ENCODE measurements around the gene WDR43. TPM values are rescaled to one million over a fixed set of nuclear protein-coding genes. Genes with fewer than 3 reads are reported as not detected.

WDR43 gene
- total RNA-seq, 1 experiment from 2014 or later: 134 TPM

DNA sequence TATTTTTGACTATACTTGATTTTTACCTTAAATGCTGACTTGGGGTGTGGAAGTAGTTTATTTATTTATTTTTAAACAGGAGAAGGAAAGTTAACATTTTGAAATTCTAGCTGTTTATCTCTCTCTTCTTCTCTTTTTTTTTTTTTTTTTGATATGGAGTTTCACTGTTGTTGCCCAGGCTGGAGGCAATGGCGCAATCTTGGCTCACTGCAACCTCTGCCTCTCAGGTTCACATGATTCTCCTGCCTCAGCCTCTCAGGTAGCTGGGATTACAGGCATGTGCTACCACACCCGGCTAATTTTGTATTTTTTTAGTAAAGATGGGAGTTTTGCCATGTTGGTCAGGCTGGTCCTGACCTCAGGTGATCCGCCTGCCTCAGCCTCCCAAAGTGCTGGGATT, 11.1 kb downstream of the WDR43 start:
- Histone ChIP-seq H3K4me3 (ENCODE audit: low read length) (no peak overlapping the region), H3K9me2 (replicated peaks; ENCODE audit: low read length) (no peaks in the 10 kb centered on the region), H3F3A (ENCODE audit: low read length, unreplicated experiment) (peaks cover 14% of the 10 kb centered on the region), H3K79me2 (ENCODE audit: low read length) (peaks cover 97% of the 10 kb centered on the region), H4K20me1 (ENCODE audit: low read length) (peaks cover 85% of the 10 kb centered on the region), H3K9me3 (ENCODE audit: low read length) (no peaks in the 10 kb centered on the region), H3K27me3 (ENCODE audit: low read length) (no peaks in the 10 kb centered on the region), H3K27ac (ENCODE audit: low read length) (no peak overlapping the region), H2AFZ (ENCODE audit: low read length) (no peak overlapping the region), H3K36me3 (ENCODE audit: low read depth, low read length) (peaks cover 79% of the 10 kb centered on the region), H3K4me1 (ENCODE audit: insufficient read depth, low read length) (peaks cover 25% of the 10 kb centered on the region), H3K9ac (ENCODE audit: low read length) (no peak overlapping the region), H3K4me2 (ENCODE audit: low read length) (no peak overlapping the region)
- ChIA-PET CTCF (no interaction called here), POLR2A (ENCODE audit: unreplicated experiment) (no interaction called here)
- intact Hi-C loops (cut with micrococcal nuclease): loop anchor here (2.0 kb wide), 1 partner anchor 85 kb away; no protein-coding TSS in a partner anchor
- no peak for DNase-seq
- no peak for ATAC-seq
- TF ChIP-seq EZH2 (IDR thresholded peaks at IDR 0.05; ENCODE audit: low read length, unreplicated experiment) (no peak), CTCF (conservative IDR thresholded peaks at IDR 0.05; ENCODE audit: low read depth, low read length) (no peak), EZH2phosphoT487 (IDR thresholded peaks at IDR 0.05; ENCODE audit: borderline replicate concordance, low read length) (no peak)
- no TSS peak for BruUV-seq (replicated peaks)

DNA sequence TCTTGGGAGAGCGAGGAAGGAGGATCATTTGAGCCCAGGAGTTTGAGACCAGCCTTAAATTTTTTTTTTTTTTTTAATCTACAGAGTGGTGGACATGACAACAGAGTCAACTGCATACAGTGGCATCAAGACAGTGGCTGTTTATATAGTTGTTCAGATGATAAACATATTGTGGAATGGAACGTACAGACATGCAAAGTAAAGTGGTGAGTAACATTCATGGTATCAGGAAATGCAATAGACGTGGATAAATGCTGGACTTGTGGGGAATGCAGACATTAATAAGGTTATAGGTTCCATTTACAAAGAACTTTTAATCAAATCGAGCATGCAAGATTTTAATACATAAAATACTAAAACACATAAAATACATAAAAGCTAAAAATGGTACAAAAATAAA, 11.9 kb downstream of the WDR43 start:
- H3K36me3 ChIP-seq (ENCODE audit: low read depth, low read length): peaks cover 75% of the 10 kb centered on the region
- H3K4me1 ChIP-seq (ENCODE audit: insufficient read depth, low read length): peaks cover 25% of the 10 kb centered on the region
- no peaks in the 10 kb centered on the region for H3K9me2 ChIP-seq (replicated peaks; ENCODE audit: low read length)
- no peak overlapping the region for H3K4me2 ChIP-seq (ENCODE audit: low read length)
- H3K27ac ChIP-seq (ENCODE audit: low read length): no peak overlapping the region
- no peaks in the 10 kb centered on the region for H3K9me3 ChIP-seq (ENCODE audit: low read length)
- DNase-seq (no peak), ATAC-seq (no peak)
- H2AFZ ChIP-seq (ENCODE audit: low read length): no peak overlapping the region
- CTCF ChIA-PET: no interaction called here
- TF ChIP-seq EZH2phosphoT487 (IDR thresholded peaks at IDR 0.05; ENCODE audit: borderline replicate concordance, low read length): no peak
- no peak for TF ChIP-seq EZH2 (IDR thresholded peaks at IDR 0.05; ENCODE audit: low read length, unreplicated experiment)
- TF ChIP-seq CTCF (conservative IDR thresholded peaks at IDR 0.05; ENCODE audit: low read depth, low read length): no peak
- peaks cover 14% of the 10 kb centered on the region for H3F3A ChIP-seq (ENCODE audit: low read length, unreplicated experiment)
- H3K27me3 ChIP-seq (ENCODE audit: low read length): no peaks in the 10 kb centered on the region
- H3K4me3 ChIP-seq (ENCODE audit: low read length): no peak overlapping the region
- intact Hi-C loops (cut with micrococcal nuclease): no loop called here
- no peak overlapping the region for H3K9ac ChIP-seq (ENCODE audit: low read length)
- POLR2A ChIA-PET (ENCODE audit: unreplicated experiment): no interaction called here
- no TSS peak for BruUV-seq (replicated peaks)
- peaks cover 96% of the 10 kb centered on the region for H3K79me2 ChIP-seq (ENCODE audit: low read length)
- peaks cover 77% of the 10 kb centered on the region for H4K20me1 ChIP-seq (ENCODE audit: low read length)

- Histone ChIP-seq H3K27ac (ENCODE audit: low read length) (no peak overlapping the region), H3K79me2 (ENCODE audit: low read length) (peaks cover 96% of the 10 kb centered on the region), H3K4me1 (ENCODE audit: insufficient read depth, low read length) (peaks cover 25% of the 10 kb centered on the region), H3K9ac (ENCODE audit: low read length) (no peak overlapping the region), H2AFZ (ENCODE audit: low read length) (no peak overlapping the region), H3K27me3 (ENCODE audit: low read length) (no peaks in the 10 kb centered on the region), H3K4me2 (ENCODE audit: low read length) (no peak overlapping the region), H3K9me2 (replicated peaks; ENCODE audit: low read length) (no peaks in the 10 kb centered on the region), H3K9me3 (ENCODE audit: low read length) (no peaks in the 10 kb centered on the region), H4K20me1 (ENCODE audit: low read length) (peaks cover 75% of the 10 kb centered on the region), H3K4me3 (ENCODE audit: low read length) (no peak overlapping the region), H3K36me3 (ENCODE audit: low read depth, low read length) (peaks cover 72% of the 10 kb centered on the region), H3F3A (ENCODE audit: low read length, unreplicated experiment) (peaks cover 10% of the 10 kb centered on the region)
- ChIA-PET POLR2A (ENCODE audit: unreplicated experiment) (no interaction called here), CTCF (no interaction called here)
- no TSS peak for BruUV-seq (replicated peaks)
- DNase-seq: no peak
- TF ChIP-seq CTCF (conservative IDR thresholded peaks at IDR 0.05; ENCODE audit: low read depth, low read length): no peak
- no peak for TF ChIP-seq EZH2 (IDR thresholded peaks at IDR 0.05; ENCODE audit: low read length, unreplicated experiment)
- TF ChIP-seq EZH2phosphoT487 (IDR thresholded peaks at IDR 0.05; ENCODE audit: borderline replicate concordance, low read length): no peak
- intact Hi-C loops (cut with micrococcal nuclease): no loop called here
- ATAC-seq: no peak
Observed at GRCh38 chr2:28906821-28907220, 12.4 kb downstream of the WDR43 start.

All from PC-3 (cell line).